AG04450 (cell line): ENCODE data around the gene ATP9B. TPM values are rescaled to one million over a fixed set of nuclear protein-coding genes. Genes with fewer than 3 reads are reported as not detected.
A peak's percentile ranks its signal among the peaks of the same experiment; 100 is the strongest.

Experiments used
- CTCF ChIA-PET: fragments of 300-600, 350-600 bp; formaldehyde crosslinking; extraction: SDS; loops from one replicate; lab custom pipeline; 2022; ENCODE audit warnings: antibody characterized with exemption, inconsistent platforms; lab: Charles Lee
- POLR2A ChIA-PET: fragments of 350-600 bp; formaldehyde crosslinking; extraction: SDS; loops from one replicate; lab custom pipeline; 2021; ENCODE audit warnings: antibody characterized with exemption, inconsistent platforms; lab: Yijun Ruan, JAX
- DNase-seq: peaks from one replicate; pipeline ENCODE4 v3.0.0-alpha.2; 2011; ENCODE audit warnings: low read depth, low spot score
- H3K27ac ChIP-seq: one replicate; pipeline ENCODE4 v1.5.1; 2012; ENCODE audit warnings: low read depth, low read length, control low read depth
- H3K27me3 ChIP-seq: one replicate; pipeline ENCODE4 v1.6.0; 2012; ENCODE audit warnings: low read length; ENCODE audit not compliant: control insufficient read depth, insufficient read depth
- H3K4me3 ChIP-seq: 2 replicates; pipeline ENCODE4 v1.5.1; 2011; ENCODE audit warnings: mild to moderate bottlenecking, low read depth, low read length, control low read depth
- H3K9me3 ChIP-seq: 2 replicates; pipeline ENCODE4 v1.5.1; 2012; ENCODE audit warnings: low read length; ENCODE audit not compliant: control insufficient read depth, insufficient read depth
- polyA plus RNA-seq: library from polyadenylated mRNA; depleted of rRNA; stranded (reverse); fragments of >200 nt; gene quantifications from 2 replicates; pipeline ENCODE4 v1.2.3, GENCODE V29; 2011
- TF ChIP-seq, protein P1 (sequence below): IDR thresholded peaks from 2 replicates; pipeline ENCODE4 v1.5.1; 2011; ENCODE audit warnings: low read depth, low read length, control low read depth, inconsistent platforms

Gene ATP9B
- polyA plus RNA-seq, 1 experiment = 18.1 TPM

DNA sequence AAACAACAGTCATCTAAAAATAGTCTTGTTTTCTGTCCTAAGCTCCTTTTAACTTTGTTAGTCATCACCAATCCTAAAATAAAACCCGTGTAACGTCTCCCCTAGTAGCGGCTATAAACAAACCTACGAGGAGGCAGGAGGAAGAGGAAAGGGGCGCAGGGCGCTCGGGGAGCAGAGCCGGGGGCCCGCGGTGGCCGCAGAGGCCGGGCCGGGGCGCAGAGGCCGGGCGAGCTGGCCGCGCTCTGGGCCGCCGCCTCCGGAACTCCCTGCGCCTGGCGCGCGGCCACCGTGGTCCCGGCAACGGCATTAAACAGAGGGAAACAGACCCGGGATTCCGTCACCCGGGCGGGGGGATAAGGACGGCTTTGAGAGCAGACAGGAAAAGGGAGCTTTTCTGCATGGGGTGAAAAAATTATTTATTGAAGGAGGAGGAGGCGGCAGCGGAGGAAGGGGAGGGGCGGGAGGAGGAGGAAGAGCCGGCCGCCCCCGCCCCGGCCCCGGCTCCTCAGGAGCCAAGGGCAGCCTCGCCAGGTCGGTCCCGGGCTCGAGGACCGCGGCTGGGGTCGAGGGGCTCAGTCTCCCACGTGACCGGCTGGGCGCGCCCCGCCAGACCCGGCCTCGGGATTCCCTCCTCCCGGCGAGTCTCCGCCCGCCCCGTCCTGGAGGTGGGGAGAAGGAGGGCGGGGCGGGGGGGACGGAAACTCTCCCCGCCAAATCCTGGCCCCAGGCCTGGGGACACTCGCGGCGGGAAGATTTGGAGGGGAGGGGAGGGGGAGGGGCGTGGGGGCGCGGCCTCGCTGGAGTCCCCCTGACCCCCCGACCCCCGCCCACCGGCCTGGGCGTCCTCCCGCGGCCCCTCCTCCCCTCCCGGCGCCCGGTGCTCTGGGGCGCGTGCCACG is 324.7 kb downstream of the ATP9B start:
- CTCF ChIA-PET = interaction anchor here (2.0 kb wide), 1 partner anchor 14 kb away, joined by 15 read pairs; no protein-coding TSS in a partner anchor
- POLR2A ChIA-PET = interaction anchor here (0.5 kb wide), 1 partner anchor 34 kb away, joined by 3 read pairs; no protein-coding TSS in a partner anchor
- TF ChIP-seq, protein P1, sequence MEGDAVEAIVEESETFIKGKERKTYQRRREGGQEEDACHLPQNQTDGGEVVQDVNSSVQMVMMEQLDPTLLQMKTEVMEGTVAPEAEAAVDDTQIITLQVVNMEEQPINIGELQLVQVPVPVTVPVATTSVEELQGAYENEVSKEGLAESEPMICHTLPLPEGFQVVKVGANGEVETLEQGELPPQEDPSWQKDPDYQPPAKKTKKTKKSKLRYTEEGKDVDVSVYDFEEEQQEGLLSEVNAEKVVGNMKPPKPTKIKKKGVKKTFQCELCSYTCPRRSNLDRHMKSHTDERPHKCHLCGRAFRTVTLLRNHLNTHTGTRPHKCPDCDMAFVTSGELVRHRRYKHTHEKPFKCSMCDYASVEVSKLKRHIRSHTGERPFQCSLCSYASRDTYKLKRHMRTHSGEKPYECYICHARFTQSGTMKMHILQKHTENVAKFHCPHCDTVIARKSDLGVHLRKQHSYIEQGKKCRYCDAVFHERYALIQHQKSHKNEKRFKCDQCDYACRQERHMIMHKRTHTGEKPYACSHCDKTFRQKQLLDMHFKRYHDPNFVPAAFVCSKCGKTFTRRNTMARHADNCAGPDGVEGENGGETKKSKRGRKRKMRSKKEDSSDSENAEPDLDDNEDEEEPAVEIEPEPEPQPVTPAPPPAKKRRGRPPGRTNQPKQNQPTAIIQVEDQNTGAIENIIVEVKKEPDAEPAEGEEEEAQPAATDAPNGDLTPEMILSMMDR = no peak
- Histone ChIP-seq H3K9me3 (no peaks in the 10 kb centered on the region; the same call in 1 of the 2 replicates), H3K27ac (peak overlapping the region; percentile 11), H3K27me3 (peaks cover 44% of the 10 kb centered on the region), H3K4me3 (peak overlapping the region; percentile 52)
- DNase-seq = peak; percentile 20

DNA sequence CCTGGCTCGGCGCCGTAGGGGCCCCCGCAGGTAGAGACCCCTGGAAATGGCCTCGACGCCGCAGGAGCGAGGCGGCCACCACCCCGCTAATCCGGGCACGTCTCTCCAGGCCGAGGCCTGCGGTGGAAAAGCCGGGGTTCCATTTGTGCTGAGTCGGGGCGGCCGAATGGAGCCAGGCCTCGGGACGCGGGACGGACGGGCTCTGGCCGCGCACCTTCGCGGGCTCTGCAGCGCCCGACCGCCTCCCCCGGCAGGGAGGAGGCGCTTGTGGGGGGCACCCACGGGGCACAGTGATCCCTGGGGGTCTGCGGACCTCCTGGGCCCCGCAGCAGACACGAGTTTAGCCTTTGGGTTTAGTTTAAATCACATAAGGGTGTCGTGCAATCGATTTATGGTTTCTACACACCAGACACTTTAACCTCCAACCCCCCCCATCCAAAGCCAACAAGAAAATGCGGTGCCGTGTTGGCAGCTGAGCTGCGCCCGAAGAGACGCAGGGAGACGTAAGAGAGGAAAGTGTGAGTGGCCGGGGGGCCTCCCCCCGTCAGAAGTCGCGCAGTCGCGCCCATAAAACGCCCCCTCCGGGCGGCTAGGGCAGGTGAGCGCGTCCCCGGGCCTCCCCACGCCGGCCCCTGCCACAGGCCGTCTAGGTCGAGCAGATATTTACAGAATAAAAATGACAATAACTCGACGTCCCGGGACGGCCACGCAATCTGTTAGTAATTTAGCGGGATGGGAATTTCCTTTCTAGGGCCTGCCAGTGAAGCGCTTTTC is 325.5 kb downstream of the ATP9B start:
- CTCF ChIA-PET = no interaction called here
- Histone ChIP-seq H3K4me3 (no peak overlapping the region), H3K27me3 (peaks cover 44% of the 10 kb centered on the region), H3K9me3 (peaks cover 4% of the 10 kb centered on the region; the same call in 1 of the 2 replicates), H3K27ac (no peak overlapping the region)
- TF ChIP-seq, protein P1 = no peak
- POLR2A ChIA-PET = no interaction called here
- no peak for DNase-seq

GRCh38 chr18:79395308-79395640 is 326.1 kb downstream of the ATP9B start:
- H3K9me3 ChIP-seq = peaks cover 4% of the 10 kb centered on the region; the same call in 1 of the 2 replicates
- no peak overlapping the region for H3K4me3 ChIP-seq
- TF ChIP-seq, protein P1 = no peak
- peaks cover 42% of the 10 kb centered on the region for H3K27me3 ChIP-seq
- DNase-seq = no peak
- ChIA-PET POLR2A (no interaction called here), CTCF (no interaction called here)
- no peak overlapping the region for H3K27ac ChIP-seq

- CTCF ChIA-PET = interaction anchor here (1.0 kb wide), 1 partner anchor 17 kb away, joined by 3 read pairs; no protein-coding TSS in a partner anchor
- TF ChIP-seq, protein P1 = no peak
- peak within 1 kb of the TSS; percentile 41 for H3K4me3 ChIP-seq
- H3K9me3 ChIP-seq = peaks cover 4% of the 10 kb centered on the region; the same call in 1 of the 2 replicates
- peaks cover 42% of the 10 kb centered on the region for H3K27me3 ChIP-seq
- POLR2A ChIA-PET = interaction anchor here (0.6 kb wide), 1 partner anchor 124 kb away, joined by 3 read pairs; no protein-coding TSS in a partner anchor
- no peak within 1 kb of the TSS for H3K27ac ChIP-seq
- DNase-seq = no peak
These were observed 326.7 kb downstream of the ATP9B start, which contains the start of gene NFATC1 for GRCh38 chr18:79395761-79396404. TSS of gene NFATC1 (plus strand) at chr18:79395930. CDS start at chr18:79396225, 295 bp downstream.
